NCI-H82 (cell line): Measurements from ENCODE around the gene BLTP2.
"Not testable (repeated sequence)": the region's sequence is repeated elsewhere in the genome, so short reads cannot be mapped to it uniquely, and the experiment has no call there.

ENCODE experiments used
- DNase-seq: peaks from one replicate; lab custom pipeline; 2025; lab: John Stamatoyannopoulos, UW

Gene BLTP2

GRCh38 chr17:28646039-28646754, 1.2 kb upstream of the BLTP2 start:
- DNase-seq, result no peak

GRCh38 chr17:28645576-28645939, 600 bp upstream of the BLTP2 start:
- no peak for DNase-seq

GRCh38 chr17:28643983-28644786, 773 bp downstream of the BLTP2 start:
- peak; percentile 78 for DNase-seq

- DNase-seq, result no peak
Measured at GRCh38 chr17:28641579-28641978, 3.4 kb downstream of the BLTP2 start.

- DNase-seq, result no peak
Measured at GRCh38 chr17:28635506-28635905, 9.5 kb downstream of the BLTP2 start.

GRCh38 chr17:28634206-28634865, 10.6 kb downstream of the BLTP2 start:
- DNase-seq, result no peak

GRCh38 chr17:28626818-28627217, 18.1 kb downstream of the BLTP2 start:
- DNase-seq, result peak; percentile 82

- DNase-seq, result no peak
Measured at GRCh38 chr17:28624148-28624547, 20.8 kb downstream of the BLTP2 start.

GRCh38 chr17:28623696-28624095, 21.3 kb downstream of the BLTP2 start:
- DNase-seq, result no peak

GRCh38 chr17:28622186-28622585, 22.8 kb downstream of the BLTP2 start:
- peak; percentile 86 for DNase-seq

GRCh38 chr17:28620010-28620409, 24.9 kb downstream of the BLTP2 start:
- DNase-seq, result no peak

GRCh38 chr17:28618464-28618863, 26.5 kb downstream of the BLTP2 start:
- no peak for DNase-seq

- DNase-seq, result no peak
Measured at GRCh38 chr17:28616281-28616680, 28.7 kb downstream of the BLTP2 start.

- DNase-seq, result no peak
Measured at GRCh38 chr17:28615260-28615940, 29.6 kb downstream of the BLTP2 start.

GRCh38 chr17:28613931-28614381, 31.0 kb downstream of the BLTP2 start, which contains the start of gene RSKR:
TSS of gene RSKR (minus strand) at chr17:28614185. CDS start at chr17:28614161, 24 bp downstream.
- no peak for DNase-seq

- peak; percentile 76 for DNase-seq
Measured at GRCh38 chr17:28612936-28613872, 31.8 kb downstream of the BLTP2 start.

- no peak for DNase-seq
Measured at GRCh38 chr17:28612531-28612930, 32.4 kb downstream of the BLTP2 start.

GRCh38 chr17:28610376-28610775, 34.6 kb downstream of the BLTP2 start:
- DNase-seq, result no peak

GRCh38 chr17:28604031-28604430, 40.9 kb downstream of the BLTP2 start:
- not testable (repeated sequence) for DNase-seq

- DNase-seq, result peak; percentile 90
Measured at GRCh38 chr17:28599311-28600184, 45.4 kb downstream of the BLTP2 start.
